Spleen (tissue), 7 donors: ENCODE data around the gene ARIH2.

Experiments used
- POLR2A ChIP-seq, 3 donors: fragments of 450-650 bp; IDR thresholded peaks; one replicate each; pipeline ENCODE4 v1.5.1; 2017; ENCODE audit warnings: antibody characterized with exemption in 3 of 3, mild to moderate bottlenecking in 1 of 3
- POLR2AphosphoS5 ChIP-seq, 3 donors: sonication (generic); formaldehyde crosslinking; IDR thresholded peaks; one replicate each; pipeline ENCODE4 v1.5.1; 2017; ENCODE audit warnings: antibody characterized with exemption in 3 of 3
- TF ChIP-seq, protein P1 (sequence below), 11 experiments: fragments of 200-600 bp in 7 of 11; fragments of 450-650 bp in 4 of 11; sonication (generic) in 4 of 11; IDR thresholded peaks in 8 of 11; conservative IDR thresholded peaks in 3 of 11; 1 replicate in 7 of 11; 2 replicates in 4 of 11; pipeline versions ENCODE4 v1.4.0 to v1.8.0; 2016 to 2021; ENCODE audit warnings: antibody characterized with exemption in 11 of 11, inconsistent platforms in 4 of 11, mild to moderate bottlenecking in 1 of 11
- donor health status: DM: no; HTN: no; CAD: no; lungs with moderate emphysema.
- donor health status: DM: no; HTN: no; CAD: no.
- donor health status: DM: no; HTN: no; CAD: no.

GRCh38 chr3:48980295-48980694, 61.7 kb downstream of the ARIH2 start:
- TF ChIP-seq POLR2A (IDR thresholded peaks at IDR 0.05) (no peak), POLR2AphosphoS5 (IDR thresholded peaks at IDR 0.05) (no peak)
- TF ChIP-seq, protein P1, sequence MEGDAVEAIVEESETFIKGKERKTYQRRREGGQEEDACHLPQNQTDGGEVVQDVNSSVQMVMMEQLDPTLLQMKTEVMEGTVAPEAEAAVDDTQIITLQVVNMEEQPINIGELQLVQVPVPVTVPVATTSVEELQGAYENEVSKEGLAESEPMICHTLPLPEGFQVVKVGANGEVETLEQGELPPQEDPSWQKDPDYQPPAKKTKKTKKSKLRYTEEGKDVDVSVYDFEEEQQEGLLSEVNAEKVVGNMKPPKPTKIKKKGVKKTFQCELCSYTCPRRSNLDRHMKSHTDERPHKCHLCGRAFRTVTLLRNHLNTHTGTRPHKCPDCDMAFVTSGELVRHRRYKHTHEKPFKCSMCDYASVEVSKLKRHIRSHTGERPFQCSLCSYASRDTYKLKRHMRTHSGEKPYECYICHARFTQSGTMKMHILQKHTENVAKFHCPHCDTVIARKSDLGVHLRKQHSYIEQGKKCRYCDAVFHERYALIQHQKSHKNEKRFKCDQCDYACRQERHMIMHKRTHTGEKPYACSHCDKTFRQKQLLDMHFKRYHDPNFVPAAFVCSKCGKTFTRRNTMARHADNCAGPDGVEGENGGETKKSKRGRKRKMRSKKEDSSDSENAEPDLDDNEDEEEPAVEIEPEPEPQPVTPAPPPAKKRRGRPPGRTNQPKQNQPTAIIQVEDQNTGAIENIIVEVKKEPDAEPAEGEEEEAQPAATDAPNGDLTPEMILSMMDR (IDR thresholded peaks at IDR 0.05 in 8 of 11, conservative IDR thresholded peaks at IDR 0.05 in 3 of 11) = no peak
